GM21717 (cell line): ENCODE results near the gene FBXO21.
"Not testable (repeated sequence)": the region's sequence is repeated elsewhere in the genome, so short reads cannot be mapped to it uniquely, and the experiment has no call there.

Experiments used
- ATAC-seq: cut with Tn5 transposase; IDR thresholded peaks from one replicate; pipeline ENCODE4 v1.9.1; 2021; ENCODE audit warnings: mild to moderate bottlenecking, moderate library complexity; ENCODE audit not compliant: unreplicated experiment

Gene FBXO21

GRCh38 chr12:117190210-117190781 lies at the start of gene FBXO21:
Gene FBXO21, minus strand, starts transcription at chr12:117190470. Its CDS starts 14 bp downstream, at chr12:117190456.
- peak; percentile 91 for ATAC-seq

GRCh38 chr12:117236456-117237001 lies 46.3 kb upstream of the FBXO21 start:
- ATAC-seq, result no peak

GRCh38 chr12:117235261-117235660 lies 45.0 kb upstream of the FBXO21 start:
- no peak for ATAC-seq

GRCh38 chr12:117234441-117234840 lies 44.2 kb upstream of the FBXO21 start:
- ATAC-seq, result no peak

- no peak for ATAC-seq
Observed at GRCh38 chr12:117231750-117232149, 41.5 kb upstream of the FBXO21 start.

GRCh38 chr12:117228239-117228638 lies 38.0 kb upstream of the FBXO21 start:
- ATAC-seq, result no peak

- ATAC-seq, result no peak
Observed at GRCh38 chr12:117227000-117227653, 36.9 kb upstream of the FBXO21 start.

GRCh38 chr12:117226505-117226904 lies 36.2 kb upstream of the FBXO21 start:
- ATAC-seq, result no peak

GRCh38 chr12:117225179-117225578 lies 34.9 kb upstream of the FBXO21 start:
- no peak for ATAC-seq

GRCh38 chr12:117220947-117221346 lies 30.7 kb upstream of the FBXO21 start:
- ATAC-seq, result not testable (repeated sequence)

GRCh38 chr12:117218149-117218548 lies 27.9 kb upstream of the FBXO21 start:
- ATAC-seq, result no peak

GRCh38 chr12:117216686-117217085 lies 26.4 kb upstream of the FBXO21 start:
- no peak for ATAC-seq

GRCh38 chr12:117214797-117215196 lies 24.5 kb upstream of the FBXO21 start:
- no peak for ATAC-seq

GRCh38 chr12:117213295-117213808 lies 23.1 kb upstream of the FBXO21 start:
- ATAC-seq, result no peak

- ATAC-seq, result no peak
Observed at GRCh38 chr12:117212563-117213190, 22.4 kb upstream of the FBXO21 start.

- no peak for ATAC-seq
Observed at GRCh38 chr12:117210266-117210918, 20.1 kb upstream of the FBXO21 start.

GRCh38 chr12:117209626-117210025 lies 19.4 kb upstream of the FBXO21 start:
- ATAC-seq, result no peak

- no peak for ATAC-seq
Observed at GRCh38 chr12:117208811-117209455, 18.7 kb upstream of the FBXO21 start.

GRCh38 chr12:117208206-117208605 lies 17.9 kb upstream of the FBXO21 start:
- no peak for ATAC-seq

GRCh38 chr12:117207675-117208074 lies 17.4 kb upstream of the FBXO21 start:
- ATAC-seq, result no peak

GRCh38 chr12:117202556-117202955 lies 12.3 kb upstream of the FBXO21 start:
- no peak for ATAC-seq
